ENCODE data around the gene TMED10.

The TMED10 gene

DNA sequence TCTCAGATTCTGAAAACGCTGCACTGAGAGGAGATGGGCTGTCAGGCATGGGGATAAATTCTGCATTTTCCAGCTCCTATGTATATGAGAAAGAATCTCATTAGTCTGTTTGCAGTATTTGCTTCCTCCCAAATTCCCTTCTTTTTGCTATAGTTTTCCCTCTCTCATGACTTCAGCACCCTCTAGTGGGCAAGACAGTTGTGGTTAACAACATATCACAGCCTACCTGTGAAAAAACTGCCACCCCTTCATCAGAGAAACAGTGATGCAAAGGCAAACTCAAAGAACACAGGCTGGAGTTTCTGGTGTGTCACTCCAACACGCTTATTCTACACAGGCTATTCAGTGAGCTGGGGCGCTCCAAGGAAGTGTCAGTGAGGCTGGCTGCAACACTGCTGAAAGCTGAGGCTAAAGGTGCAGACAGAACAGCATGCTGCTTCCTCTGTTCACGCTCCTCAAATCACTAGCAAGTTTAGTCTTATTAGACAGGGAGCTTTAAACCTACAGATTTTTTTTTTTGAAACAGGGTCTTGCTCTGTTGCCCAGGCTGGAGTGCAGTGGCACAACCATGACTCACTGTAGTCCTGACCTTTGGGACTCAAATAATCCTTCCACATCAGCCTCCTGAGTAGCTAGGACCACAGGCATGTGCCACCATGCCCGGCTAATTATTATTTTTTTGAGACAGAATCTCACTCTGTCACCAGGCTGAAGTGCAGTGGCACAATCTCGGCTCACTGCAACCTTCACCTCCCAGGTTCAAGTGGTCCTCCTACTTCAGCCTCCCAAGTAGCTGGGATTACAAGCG, 87.6 kb downstream of the TMED10 start:
- DNase-seq (ENCODE audit: low read depth in 2 of 2), result peak; percentile 3 to 12

- no peak for DNase-seq (ENCODE audit: low read depth in 2 of 2)
Observed at GRCh38 chr14:75088153-75088552, 88.3 kb downstream of the TMED10 start.

GRCh38 chr14:75084513-75084912, 91.9 kb downstream of the TMED10 start:
- no peak for DNase-seq (ENCODE audit: low read depth in 2 of 2)

DNA sequence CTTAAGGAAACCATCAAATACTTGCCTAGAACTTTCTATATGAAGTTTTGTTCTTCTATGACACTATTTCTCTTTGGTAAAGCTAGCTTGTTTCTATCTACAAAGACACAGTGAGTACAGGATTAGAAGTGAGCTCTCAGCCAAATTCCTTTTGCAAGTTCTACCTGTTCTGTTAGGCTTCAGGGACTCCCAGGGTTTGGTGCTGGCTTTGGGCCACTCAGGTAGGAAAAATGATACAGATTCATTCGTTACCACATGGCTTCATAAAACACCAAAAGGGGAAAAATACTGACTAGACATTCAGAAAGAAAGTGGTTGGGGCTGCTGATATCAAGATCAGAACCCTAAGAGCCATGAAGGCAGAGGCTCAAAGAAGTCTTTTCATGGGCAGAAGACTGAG, 93.1 kb downstream of the TMED10 start:
- no peak for DNase-seq (ENCODE audit: low read depth in 2 of 2)

DNA sequence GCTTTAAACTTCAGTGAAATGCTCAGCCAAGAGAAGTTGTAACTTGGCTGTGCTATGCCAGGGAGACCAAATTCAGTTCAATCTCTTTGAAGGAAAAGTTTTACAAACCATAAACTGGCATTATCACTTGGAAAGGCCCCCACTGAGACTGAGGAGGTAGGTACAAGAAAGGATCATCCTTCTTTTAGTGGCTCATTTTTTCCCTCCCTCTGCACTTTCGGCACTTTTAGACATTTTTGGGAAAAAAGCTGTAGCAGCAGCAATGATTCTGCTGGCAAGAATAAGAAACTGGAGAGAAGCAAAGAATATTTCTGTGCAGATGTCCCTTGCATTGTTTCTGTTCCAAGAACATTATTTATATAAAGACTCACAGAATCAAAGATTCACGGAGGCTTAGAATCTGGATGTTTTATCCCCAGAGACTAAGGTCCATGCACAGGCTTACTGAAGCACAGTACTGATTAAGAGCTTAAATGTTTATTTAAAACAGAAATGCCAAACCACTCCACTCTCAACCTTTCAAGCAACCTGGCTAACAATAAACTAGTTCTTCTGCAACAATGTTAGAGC, 94.7 kb downstream of the TMED10 start:
- DNase-seq (ENCODE audit: low read depth in 2 of 2), result no peak
